Stimulated activated CD4-positive, alpha-beta T cell treated with anti-CD3 and anti-CD28 coated beads, Interleukin-15, amount 100 ng/mL, for 1 hour (primary cell): ENCODE measurements around the gene DARS1.

ENCODE experiments used
- DNase-seq, 2 donors: peaks; one replicate each; pipeline ENCODE4 v3.0.0-alpha.2; 2020; ENCODE audit warnings: low read depth in 1 of 2, low spot score in 1 of 2

Gene DARS1

GRCh38 chr2:136016427-136016826, 31.0 kb upstream of the DARS1 start:
- no peak for DNase-seq

GRCh38 chr2:136015699-136016098, 30.3 kb upstream of the DARS1 start:
- DNase-seq, result no peak

GRCh38 chr2:136014411-136014810, 29.0 kb upstream of the DARS1 start:
- no peak for DNase-seq

- no peak for DNase-seq
Observed at GRCh38 chr2:136013955-136014354, 28.5 kb upstream of the DARS1 start.

GRCh38 chr2:136013136-136013685, 27.8 kb upstream of the DARS1 start:
- no peak for DNase-seq

GRCh38 chr2:136012315-136012714, 26.9 kb upstream of the DARS1 start:
- DNase-seq, result no peak

GRCh38 chr2:136010126-136010525, 24.7 kb upstream of the DARS1 start:
- no peak for DNase-seq

GRCh38 chr2:136008205-136008865, 22.9 kb upstream of the DARS1 start:
- peak in 1 of 2 donors; percentile 46 for DNase-seq

GRCh38 chr2:136006658-136007057, 21.2 kb upstream of the DARS1 start:
- no peak for DNase-seq

- no peak for DNase-seq
Observed at GRCh38 chr2:136005462-136006196, 20.2 kb upstream of the DARS1 start.

GRCh38 chr2:136004965-136005364, 19.5 kb upstream of the DARS1 start:
- no peak for DNase-seq

GRCh38 chr2:136001131-136001530, 15.7 kb upstream of the DARS1 start:
- DNase-seq, result no peak

- no peak for DNase-seq
Observed at GRCh38 chr2:136000502-136000901, 15.1 kb upstream of the DARS1 start.

- DNase-seq, result no peak
Observed at GRCh38 chr2:135999899-136000298, 14.5 kb upstream of the DARS1 start.

GRCh38 chr2:135998879-135999278, 13.5 kb upstream of the DARS1 start:
- no peak for DNase-seq

GRCh38 chr2:135997380-135997779, 12.0 kb upstream of the DARS1 start:
- DNase-seq, result no peak

- DNase-seq, result no peak
Observed at GRCh38 chr2:135996304-135996703, 10.9 kb upstream of the DARS1 start.

GRCh38 chr2:135994281-135994680, 8.9 kb upstream of the DARS1 start:
- DNase-seq, result no peak

- DNase-seq, result no peak
Observed at GRCh38 chr2:135993421-135993820, 8.0 kb upstream of the DARS1 start.

- no peak for DNase-seq
Observed at GRCh38 chr2:135991861-135992260, 6.4 kb upstream of the DARS1 start.

- no peak for DNase-seq
Observed at GRCh38 chr2:135987441-135987840, 2.0 kb upstream of the DARS1 start.

GRCh38 chr2:135986507-135986906, 1.1 kb upstream of the DARS1 start:
- no peak for DNase-seq
